ENCODE data around the gene CLTA.
"Not testable (repeated sequence)": the region's sequence is repeated elsewhere in the genome, so short reads cannot be mapped to it uniquely, and the experiment has no call there.

Gene CLTA

DNA sequence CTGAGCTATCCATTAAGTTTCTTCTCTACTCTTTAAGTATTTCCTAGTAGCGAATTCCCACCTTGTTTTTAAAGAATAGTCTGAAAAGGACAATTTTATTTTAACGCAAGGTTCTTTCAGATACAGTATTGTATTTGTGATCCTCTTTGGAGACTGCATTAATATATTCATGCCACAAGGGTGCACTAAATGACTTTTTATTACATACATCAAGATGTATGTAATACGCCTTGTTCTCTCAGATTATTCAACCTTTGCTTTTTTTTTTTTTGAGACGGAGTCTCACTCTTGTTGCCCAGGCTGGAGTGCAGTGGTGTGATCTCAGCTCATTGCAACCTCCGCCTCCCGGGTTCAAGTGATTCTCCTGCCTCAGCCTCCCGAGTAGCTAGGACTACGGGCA is 57.3 kb downstream of the CLTA start:
- peaks cover 20 to 35% of the 10 kb centered on the region in 2 experiments; a peak in 2 of 3 replicates for H3K36me3 ChIP-seq (ENCODE audit: control insufficient read depth in 2 of 2, insufficient read depth in 1 of 2, low read length in 2 of 2)
- peak; percentile 67 for TF ChIP-seq ZNF654 (tag by site-specific recombination; IDR thresholded peaks at IDR 0.05; ENCODE audit: low read depth)
- not testable (repeated sequence) for H3K9me3 ChIP-seq (ENCODE audit: control insufficient read depth, insufficient read depth, low read depth, low read length); H3K4me3 ChIP-seq (ENCODE audit: low read depth, low read length); H3K27ac ChIP-seq (ENCODE audit: extremely low read depth, low read depth, low read length); H3K4me1 ChIP-seq (ENCODE audit: control insufficient read depth, insufficient read depth, low read length)
- CTCF ChIA-PET = interaction anchor here (0.5 to 5.7 kb wide), 24 partner anchors 8 to 447 kb away, joined by 3 to 97 read pairs (median 5); no protein-coding TSS in a partner anchor
- POLR2A ChIA-PET = interaction anchor here (1.0 to 3.3 kb wide), 2 partner anchors 10 to 81 kb away, joined by 4 to 13 read pairs; partner anchors contain the start of gene GNE

DNA sequence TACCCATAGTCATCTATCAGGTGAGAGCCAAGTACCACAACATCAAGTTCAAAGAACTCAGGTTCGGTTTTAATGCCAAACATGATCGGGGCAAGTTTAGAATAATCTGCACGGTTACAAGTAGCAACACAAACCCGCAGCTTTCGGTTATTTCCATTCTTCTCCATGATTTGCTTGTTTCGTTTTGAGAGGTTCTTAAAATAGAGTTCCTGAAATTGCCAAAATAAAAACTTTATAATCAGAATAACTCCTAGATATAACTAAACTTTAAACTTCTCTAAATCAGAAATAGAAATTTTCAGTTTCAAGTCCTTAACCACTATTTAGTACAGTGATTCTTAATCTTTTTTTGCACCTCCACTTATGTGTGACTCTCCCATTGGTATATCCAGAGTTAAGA is 58.5 kb downstream of the CLTA start:
- TF ChIP-seq MEIS1 (CRISPR knock-in tag; IDR thresholded peaks at IDR 0.05; ENCODE audit: borderline replicate concordance) (no peak), ZNF404 (tag by site-specific recombination; IDR thresholded peaks at IDR 0.05) (no peak), HOXA7 (CRISPR knock-in tag; IDR thresholded peaks at IDR 0.05; ENCODE audit: borderline replicate concordance) (no peak), OSR2 (tag by site-specific recombination; IDR thresholded peaks at IDR 0.05) (no peak), KLF10 (tag by site-specific recombination; IDR thresholded peaks at IDR 0.05) (no peak), ZNF560 (tag by site-specific recombination; IDR thresholded peaks at IDR 0.05; ENCODE audit: borderline replicate concordance) (no peak), GFI1B (tag by site-specific recombination; IDR thresholded peaks at IDR 0.05) (no peak), ZNF423 (tag by site-specific recombination; IDR thresholded peaks at IDR 0.05) (no peak), PRDM1 (tag by site-specific recombination; IDR thresholded peaks at IDR 0.05) (no peak), SP3 (tag by site-specific recombination; IDR thresholded peaks at IDR 0.05) (no peak), FEZF1 (tag by site-specific recombination; IDR thresholded peaks at IDR 0.05) (no peak), ZNF501 (tag by site-specific recombination; IDR thresholded peaks at IDR 0.05) (no peak), ZSCAN30 (tag by site-specific recombination; IDR thresholded peaks at IDR 0.05) (no peak), ZNF621 (tag by site-specific recombination; IDR thresholded peaks at IDR 0.05) (no peak), ZNF654 (tag by site-specific recombination; IDR thresholded peaks at IDR 0.05; ENCODE audit: low read depth) (no peak), ZNF701 (tag by site-specific recombination; IDR thresholded peaks at IDR 0.05) (no peak)
- TF ChIP-seq, protein P1, sequence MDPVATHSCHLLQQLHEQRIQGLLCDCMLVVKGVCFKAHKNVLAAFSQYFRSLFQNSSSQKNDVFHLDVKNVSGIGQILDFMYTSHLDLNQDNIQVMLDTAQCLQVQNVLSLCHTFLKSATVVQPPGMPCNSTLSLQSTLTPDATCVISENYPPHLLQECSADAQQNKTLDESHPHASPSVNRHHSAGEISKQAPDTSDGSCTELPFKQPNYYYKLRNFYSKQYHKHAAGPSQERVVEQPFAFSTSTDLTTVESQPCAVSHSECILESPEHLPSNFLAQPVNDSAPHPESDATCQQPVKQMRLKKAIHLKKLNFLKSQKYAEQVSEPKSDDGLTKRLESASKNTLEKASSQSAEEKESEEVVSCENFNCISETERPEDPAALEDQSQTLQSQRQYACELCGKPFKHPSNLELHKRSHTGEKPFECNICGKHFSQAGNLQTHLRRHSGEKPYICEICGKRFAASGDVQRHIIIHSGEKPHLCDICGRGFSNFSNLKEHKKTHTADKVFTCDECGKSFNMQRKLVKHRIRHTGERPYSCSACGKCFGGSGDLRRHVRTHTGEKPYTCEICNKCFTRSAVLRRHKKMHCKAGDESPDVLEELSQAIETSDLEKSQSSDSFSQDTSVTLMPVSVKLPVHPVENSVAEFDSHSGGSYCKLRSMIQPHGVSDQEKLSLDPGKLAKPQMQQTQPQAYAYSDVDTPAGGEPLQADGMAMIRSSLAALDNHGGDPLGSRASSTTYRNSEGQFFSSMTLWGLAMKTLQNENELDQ (tag by site-specific recombination; IDR thresholded peaks at IDR 0.05; ENCODE audit: low read depth) = no peak
- TF ChIP-seq, protein P2, sequence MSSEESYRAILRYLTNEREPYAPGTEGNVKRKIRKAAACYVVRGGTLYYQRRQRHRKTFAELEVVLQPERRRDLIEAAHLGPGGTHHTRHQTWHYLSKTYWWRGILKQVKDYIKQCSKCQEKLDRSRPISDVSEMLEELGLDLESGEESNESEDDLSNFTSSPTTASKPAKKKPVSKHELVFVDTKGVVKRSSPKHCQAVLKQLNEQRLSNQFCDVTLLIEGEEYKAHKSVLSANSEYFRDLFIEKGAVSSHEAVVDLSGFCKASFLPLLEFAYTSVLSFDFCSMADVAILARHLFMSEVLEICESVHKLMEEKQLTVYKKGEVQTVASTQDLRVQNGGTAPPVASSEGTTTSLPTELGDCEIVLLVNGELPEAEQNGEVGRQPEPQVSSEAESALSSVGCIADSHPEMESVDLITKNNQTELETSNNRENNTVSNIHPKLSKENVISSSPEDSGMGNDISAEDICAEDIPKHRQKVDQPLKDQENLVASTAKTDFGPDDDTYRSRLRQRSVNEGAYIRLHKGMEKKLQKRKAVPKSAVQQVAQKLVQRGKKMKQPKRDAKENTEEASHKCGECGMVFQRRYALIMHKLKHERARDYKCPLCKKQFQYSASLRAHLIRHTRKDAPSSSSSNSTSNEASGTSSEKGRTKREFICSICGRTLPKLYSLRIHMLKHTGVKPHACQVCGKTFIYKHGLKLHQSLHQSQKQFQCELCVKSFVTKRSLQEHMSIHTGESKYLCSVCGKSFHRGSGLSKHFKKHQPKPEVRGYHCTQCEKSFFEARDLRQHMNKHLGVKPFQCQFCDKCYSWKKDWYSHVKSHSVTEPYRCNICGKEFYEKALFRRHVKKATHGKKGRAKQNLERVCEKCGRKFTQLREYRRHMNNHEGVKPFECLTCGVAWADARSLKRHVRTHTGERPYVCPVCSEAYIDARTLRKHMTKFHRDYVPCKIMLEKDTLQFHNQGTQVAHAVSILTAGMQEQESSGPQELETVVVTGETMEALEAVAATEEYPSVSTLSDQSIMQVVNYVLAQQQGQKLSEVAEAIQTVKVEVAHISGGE (tag by site-specific recombination; conservative IDR thresholded peaks at IDR 0.05; ENCODE audit: low read depth) = no peak
- TF ChIP-seq, protein P3, sequence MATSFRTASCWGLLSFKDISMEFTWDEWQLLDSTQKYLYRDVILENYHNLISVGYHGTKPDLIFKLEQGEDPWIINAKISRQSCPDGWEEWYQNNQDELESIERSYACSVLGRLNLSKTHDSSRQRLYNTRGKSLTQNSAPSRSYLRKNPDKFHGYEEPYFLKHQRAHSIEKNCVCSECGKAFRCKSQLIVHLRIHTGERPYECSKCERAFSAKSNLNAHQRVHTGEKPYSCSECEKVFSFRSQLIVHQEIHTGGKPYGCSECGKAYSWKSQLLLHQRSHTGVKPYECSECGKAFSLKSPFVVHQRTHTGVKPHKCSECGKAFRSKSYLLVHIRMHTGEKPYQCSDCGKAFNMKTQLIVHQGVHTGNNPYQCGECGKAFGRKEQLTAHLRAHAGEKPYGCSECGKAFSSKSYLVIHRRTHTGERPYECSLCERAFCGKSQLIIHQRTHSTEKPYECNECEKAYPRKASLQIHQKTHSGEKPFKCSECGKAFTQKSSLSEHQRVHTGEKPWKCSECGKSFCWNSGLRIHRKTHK (tag by site-specific recombination; IDR thresholded peaks at IDR 0.05) = no peak
- TF ChIP-seq, protein P4, sequence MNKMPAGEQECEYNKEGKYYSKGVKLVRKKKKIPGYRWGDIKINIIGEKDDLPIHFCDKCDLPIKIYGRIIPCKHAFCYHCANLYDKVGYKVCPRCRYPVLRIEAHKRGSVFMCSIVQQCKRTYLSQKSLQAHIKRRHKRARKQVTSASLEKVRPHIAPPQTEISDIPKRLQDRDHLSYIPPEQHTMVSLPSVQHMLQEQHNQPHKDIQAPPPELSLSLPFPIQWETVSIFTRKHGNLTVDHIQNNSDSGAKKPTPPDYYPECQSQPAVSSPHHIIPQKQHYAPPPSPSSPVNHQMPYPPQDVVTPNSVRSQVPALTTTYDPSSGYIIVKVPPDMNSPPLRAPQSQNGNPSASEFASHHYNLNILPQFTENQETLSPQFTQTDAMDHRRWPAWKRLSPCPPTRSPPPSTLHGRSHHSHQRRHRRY (tag by site-specific recombination; IDR thresholded peaks at IDR 0.05) = no peak
- Histone ChIP-seq H3K36me3 (ENCODE audit: control insufficient read depth in 2 of 2, insufficient read depth in 1 of 2, low read length in 2 of 2) (peaks cover 12 to 24% of the 10 kb centered on the region in 2 experiments; a peak in 2 of 3 replicates), H3K4me1 (ENCODE audit: control insufficient read depth, insufficient read depth, low read length) (no peaks in the 10 kb centered on the region), H3K27ac (ENCODE audit: extremely low read depth, low read depth, low read length) (no peak overlapping the region), H3K4me3 (ENCODE audit: low read depth, low read length) (no peak overlapping the region), H3K9me3 (ENCODE audit: control insufficient read depth, insufficient read depth, low read depth, low read length) (no peaks in the 10 kb centered on the region)
- ChIA-PET CTCF (interaction anchor here (0.5 to 5.7 kb wide), 9 partner anchors 12 to 293 kb away, joined by 3 to 97 read pairs (median 5); no protein-coding TSS in a partner anchor), POLR2A (interaction anchor here (1.0 to 3.3 kb wide), 2 partner anchors 9 to 80 kb away, joined by 4 to 13 read pairs; partner anchors contain the start of gene GNE)
